ENCODE results near the gene DLGAP1. TPM values are rescaled to one million over a fixed set of nuclear protein-coding genes. Genes with fewer than 3 reads are reported as not detected.

The DLGAP1 gene
- polyA plus RNA-seq, 1 of the 3 experiments (the other 2 are of a cell fraction): not detected

GRCh38 chr18:4146797-4147196 is 308.3 kb downstream of the DLGAP1 start:
- ChIA-PET POLR2A (no interaction called here), CTCF (no interaction called here)
- no peak for DNase-seq
- Histone ChIP-seq H3K4me3 (ENCODE audit: low read depth in 2 of 2, low read length in 1 of 2) (no peak overlapping the region), H3K9me3 (no peaks in the 10 kb centered on the region), H3K36me3 (replicated peaks in 1 of 2; ENCODE audit: control insufficient read depth in 1 of 2, insufficient read depth in 2 of 2, low read length in 1 of 2) (no peaks in the 10 kb centered on the region), H3K27me3 (ENCODE audit: insufficient read depth) (no peaks in the 10 kb centered on the region; the same call in 1 of the 2 replicates), H3K9me2 (no peaks in the 10 kb centered on the region), H2AFZ (ENCODE audit: low read depth) (no peak overlapping the region), H3K4me1 (ENCODE audit: control insufficient read depth in 1 of 2, insufficient read depth in 2 of 2, low read depth in 1 of 2, low read length in 1 of 2) (no peaks in the 10 kb centered on the region), H3K27ac (ENCODE audit: low read depth in 2 of 2, low read length in 1 of 2) (no peak overlapping the region), H3K4me2 (no peak overlapping the region), H3K79me2 (ENCODE audit: insufficient read depth) (no peaks in the 10 kb centered on the region), H3F3A (replicated peaks; ENCODE audit: insufficient read depth) (no peaks in the 10 kb centered on the region), H3K9ac (no peak overlapping the region), H4K20me1 (ENCODE audit: insufficient read depth) (no peaks in the 10 kb centered on the region)
- TF ChIP-seq, protein P1, sequence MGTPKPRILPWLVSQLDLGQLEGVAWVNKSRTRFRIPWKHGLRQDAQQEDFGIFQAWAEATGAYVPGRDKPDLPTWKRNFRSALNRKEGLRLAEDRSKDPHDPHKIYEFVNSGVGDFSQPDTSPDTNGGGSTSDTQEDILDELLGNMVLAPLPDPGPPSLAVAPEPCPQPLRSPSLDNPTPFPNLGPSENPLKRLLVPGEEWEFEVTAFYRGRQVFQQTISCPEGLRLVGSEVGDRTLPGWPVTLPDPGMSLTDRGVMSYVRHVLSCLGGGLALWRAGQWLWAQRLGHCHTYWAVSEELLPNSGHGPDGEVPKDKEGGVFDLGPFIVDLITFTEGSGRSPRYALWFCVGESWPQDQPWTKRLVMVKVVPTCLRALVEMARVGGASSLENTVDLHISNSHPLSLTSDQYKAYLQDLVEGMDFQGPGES (IDR thresholded peaks at IDR 0.05; ENCODE audit: low read depth, low read length): no peak
- TF ChIP-seq GATA2 (CRISPR knock-in tag; IDR thresholded peaks at IDR 0.05) (no peak), YY1 (IDR thresholded peaks at IDR 0.05; ENCODE audit: low read depth) (no peak), MAX (IDR thresholded peaks at IDR 0.05; ENCODE audit: low read depth) (no peak), RAD21 (IDR thresholded peaks at IDR 0.05; ENCODE audit: low read length) (no peak), SMC3 (IDR thresholded peaks at IDR 0.05; ENCODE audit: low read depth, low read length) (no peak), FOXM1 (IDR thresholded peaks at IDR 0.05; ENCODE audit: low read depth) (no peak), MXI1 (IDR thresholded peaks at IDR 0.05; ENCODE audit: low read depth, low read length) (no peak), RFX5 (IDR thresholded peaks at IDR 0.05; ENCODE audit: low read length) (no peak), CHD2 (IDR thresholded peaks at IDR 0.05; ENCODE audit: low read length, partially characterized antibody) (no peak), TAF1 (IDR thresholded peaks at IDR 0.05; ENCODE audit: borderline replicate concordance, low read depth, low read length) (no peak), RCOR1 (IDR thresholded peaks at IDR 0.05; ENCODE audit: low read length) (no peak), FOXJ3 (CRISPR knock-in tag; IDR thresholded peaks at IDR 0.05) (no peak), EP300 (IDR thresholded peaks at IDR 0.05; ENCODE audit: borderline replicate concordance in 1 of 2, low read depth in 1 of 2, low read length in 1 of 2) (no peak), FOSL2 (IDR thresholded peaks at IDR 0.05; ENCODE audit: borderline replicate concordance, low read depth) (no peak), JUND (IDR thresholded peaks at IDR 0.05) (no peak)
- TF ChIP-seq, protein P2, sequence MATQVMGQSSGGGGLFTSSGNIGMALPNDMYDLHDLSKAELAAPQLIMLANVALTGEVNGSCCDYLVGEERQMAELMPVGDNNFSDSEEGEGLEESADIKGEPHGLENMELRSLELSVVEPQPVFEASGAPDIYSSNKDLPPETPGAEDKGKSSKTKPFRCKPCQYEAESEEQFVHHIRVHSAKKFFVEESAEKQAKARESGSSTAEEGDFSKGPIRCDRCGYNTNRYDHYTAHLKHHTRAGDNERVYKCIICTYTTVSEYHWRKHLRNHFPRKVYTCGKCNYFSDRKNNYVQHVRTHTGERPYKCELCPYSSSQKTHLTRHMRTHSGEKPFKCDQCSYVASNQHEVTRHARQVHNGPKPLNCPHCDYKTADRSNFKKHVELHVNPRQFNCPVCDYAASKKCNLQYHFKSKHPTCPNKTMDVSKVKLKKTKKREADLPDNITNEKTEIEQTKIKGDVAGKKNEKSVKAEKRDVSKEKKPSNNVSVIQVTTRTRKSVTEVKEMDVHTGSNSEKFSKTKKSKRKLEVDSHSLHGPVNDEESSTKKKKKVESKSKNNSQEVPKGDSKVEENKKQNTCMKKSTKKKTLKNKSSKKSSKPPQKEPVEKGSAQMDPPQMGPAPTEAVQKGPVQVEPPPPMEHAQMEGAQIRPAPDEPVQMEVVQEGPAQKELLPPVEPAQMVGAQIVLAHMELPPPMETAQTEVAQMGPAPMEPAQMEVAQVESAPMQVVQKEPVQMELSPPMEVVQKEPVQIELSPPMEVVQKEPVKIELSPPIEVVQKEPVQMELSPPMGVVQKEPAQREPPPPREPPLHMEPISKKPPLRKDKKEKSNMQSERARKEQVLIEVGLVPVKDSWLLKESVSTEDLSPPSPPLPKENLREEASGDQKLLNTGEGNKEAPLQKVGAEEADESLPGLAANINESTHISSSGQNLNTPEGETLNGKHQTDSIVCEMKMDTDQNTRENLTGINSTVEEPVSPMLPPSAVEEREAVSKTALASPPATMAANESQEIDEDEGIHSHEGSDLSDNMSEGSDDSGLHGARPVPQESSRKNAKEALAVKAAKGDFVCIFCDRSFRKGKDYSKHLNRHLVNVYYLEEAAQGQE (IDR thresholded peaks at IDR 0.05; ENCODE audit: low read depth, low read length): no peak
- TF ChIP-seq, protein P3, sequence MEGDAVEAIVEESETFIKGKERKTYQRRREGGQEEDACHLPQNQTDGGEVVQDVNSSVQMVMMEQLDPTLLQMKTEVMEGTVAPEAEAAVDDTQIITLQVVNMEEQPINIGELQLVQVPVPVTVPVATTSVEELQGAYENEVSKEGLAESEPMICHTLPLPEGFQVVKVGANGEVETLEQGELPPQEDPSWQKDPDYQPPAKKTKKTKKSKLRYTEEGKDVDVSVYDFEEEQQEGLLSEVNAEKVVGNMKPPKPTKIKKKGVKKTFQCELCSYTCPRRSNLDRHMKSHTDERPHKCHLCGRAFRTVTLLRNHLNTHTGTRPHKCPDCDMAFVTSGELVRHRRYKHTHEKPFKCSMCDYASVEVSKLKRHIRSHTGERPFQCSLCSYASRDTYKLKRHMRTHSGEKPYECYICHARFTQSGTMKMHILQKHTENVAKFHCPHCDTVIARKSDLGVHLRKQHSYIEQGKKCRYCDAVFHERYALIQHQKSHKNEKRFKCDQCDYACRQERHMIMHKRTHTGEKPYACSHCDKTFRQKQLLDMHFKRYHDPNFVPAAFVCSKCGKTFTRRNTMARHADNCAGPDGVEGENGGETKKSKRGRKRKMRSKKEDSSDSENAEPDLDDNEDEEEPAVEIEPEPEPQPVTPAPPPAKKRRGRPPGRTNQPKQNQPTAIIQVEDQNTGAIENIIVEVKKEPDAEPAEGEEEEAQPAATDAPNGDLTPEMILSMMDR (IDR thresholded peaks at IDR 0.05): no peak
- 2% methylated on average over 1 of the region's 1 CpG for WGBS (ENCODE audit: low lambda C conversion rate)
